GM18909 (cell line): Measurements from ENCODE around the gene COL27A1.
"Not testable (repeated sequence)": the region's sequence is repeated elsewhere in the genome, so short reads cannot be mapped to it uniquely, and the experiment has no call there.

Source experiments
- ATAC-seq: cut with Tn5 transposase; IDR thresholded peaks from one replicate; pipeline ENCODE4 v1.9.1; 2021; ENCODE audit warnings: mild to moderate bottlenecking; ENCODE audit not compliant: unreplicated experiment, poor library complexity

COL27A1 gene

DNA sequence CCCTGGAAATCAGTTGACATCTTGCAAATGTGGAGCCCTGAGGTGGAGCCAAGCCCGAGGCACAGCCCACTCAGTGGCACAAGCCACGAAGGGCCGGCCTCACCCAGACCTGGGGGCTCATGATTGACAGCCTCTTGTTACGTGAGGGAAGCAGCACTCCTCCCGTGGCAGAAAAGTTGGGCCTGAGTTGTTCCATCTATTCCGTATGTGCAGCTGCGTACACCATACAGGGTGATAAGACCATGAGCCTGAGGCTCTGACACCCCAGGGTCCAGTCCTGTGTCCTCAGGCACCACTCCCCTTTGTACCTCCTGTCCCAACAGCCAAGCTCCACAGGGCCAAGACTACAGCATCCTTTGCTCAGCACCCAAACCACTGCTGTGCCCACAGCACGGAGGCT, 172.4 kb downstream of the COL27A1 start:
- no peak for ATAC-seq

DNA sequence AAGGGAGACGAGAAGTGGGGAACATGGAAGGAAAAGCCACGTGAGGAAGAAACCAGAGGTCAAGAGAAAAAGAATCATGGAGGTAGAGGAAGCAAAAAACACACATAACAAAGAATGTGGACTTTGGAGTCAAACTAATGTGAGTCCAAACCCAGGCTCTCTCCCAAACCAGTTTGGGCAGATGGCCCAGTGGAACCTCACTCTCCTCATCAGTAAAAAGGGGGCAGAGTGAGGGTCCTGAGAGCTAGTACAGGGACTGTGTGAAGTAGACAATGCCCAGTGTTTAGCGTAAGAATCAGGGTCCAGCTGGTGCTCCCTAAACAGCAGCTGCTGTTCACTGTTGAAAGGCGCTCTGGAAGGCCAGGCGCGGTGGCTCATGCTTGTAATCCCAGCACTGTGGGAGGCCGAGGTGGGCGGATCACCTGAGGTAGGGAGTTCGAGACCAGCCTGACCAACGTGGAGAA, 173.1 kb downstream of the COL27A1 start:
- ATAC-seq = not testable (repeated sequence)

DNA sequence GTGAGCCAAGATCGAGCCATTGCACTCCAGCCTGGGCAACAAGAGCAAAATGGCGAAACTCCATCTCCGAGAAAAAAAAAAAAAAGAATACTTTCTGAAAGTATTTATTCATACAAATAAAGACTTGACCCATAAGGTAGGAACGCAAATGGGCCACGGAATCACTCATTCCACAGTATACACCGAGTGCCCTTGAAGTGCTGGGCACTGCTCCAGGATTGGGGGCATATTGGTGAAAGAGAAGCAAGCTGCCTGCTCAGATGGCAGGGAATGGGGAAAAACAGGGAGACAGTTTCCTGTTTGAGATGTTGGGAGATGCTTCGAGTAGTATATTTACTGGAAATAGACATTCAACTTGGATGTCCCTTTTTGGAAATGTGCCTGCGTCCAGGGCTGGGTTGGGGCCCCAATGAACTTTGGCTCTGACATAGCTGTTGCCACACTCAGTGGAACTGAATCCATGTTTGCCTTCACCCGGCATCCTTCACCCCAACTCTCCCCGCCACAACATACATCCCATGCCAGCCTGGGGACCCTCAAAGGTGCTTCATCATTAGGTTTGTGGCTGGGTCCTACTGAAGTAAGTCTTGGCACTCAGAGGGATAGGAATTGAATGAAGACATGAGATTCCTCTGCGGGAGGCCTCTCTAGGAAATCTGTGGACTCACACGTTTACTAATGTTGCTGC, 173.7 kb downstream of the COL27A1 start:
- ATAC-seq = not testable (repeated sequence)

DNA sequence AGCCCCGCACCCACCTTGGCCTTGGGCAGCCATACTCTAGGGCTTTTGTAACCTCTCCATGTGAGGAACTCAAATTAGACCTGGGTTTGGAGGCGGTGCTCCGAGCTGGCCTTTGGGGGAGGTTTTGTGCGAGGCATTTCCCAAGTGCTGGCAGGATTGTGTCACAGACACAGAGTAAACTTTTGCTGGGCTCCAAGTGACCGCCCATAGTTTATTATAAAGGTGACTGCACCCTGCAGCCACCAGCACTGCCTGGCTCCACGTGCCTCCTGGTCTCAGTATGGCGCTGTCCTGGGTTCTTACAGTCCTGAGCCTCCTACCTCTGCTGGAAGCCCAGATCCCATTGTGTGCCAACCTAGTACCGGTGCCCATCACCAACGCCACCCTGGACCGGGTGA, 174.3 kb downstream of the COL27A1 start, which contains the start of gene ORM2:
TSS of gene ORM2 (plus strand) at position 245 of the 398 bp plus-strand sequence. CDS start at position 281, 36 bp downstream.
- ATAC-seq = not testable (repeated sequence)

DNA sequence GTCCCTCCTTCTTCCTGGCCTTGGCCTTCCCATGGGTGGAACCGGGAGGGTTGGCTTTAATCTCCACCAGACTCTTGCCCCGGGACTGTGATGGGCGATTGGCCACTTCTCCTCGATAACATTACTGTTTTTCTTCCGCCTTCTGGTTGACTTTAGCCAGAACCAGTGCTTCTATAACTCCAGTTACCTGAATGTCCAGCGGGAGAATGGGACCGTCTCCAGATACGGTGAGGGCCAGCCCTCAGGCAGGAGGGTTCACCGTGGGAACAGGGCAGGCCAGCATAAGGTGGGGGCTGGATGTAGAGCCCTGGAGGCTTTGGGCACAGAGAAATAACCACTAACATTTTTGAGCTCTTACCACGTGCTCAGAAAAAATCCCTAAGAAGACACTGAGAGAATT, 175.3 kb downstream of the COL27A1 start:
- no peak for ATAC-seq

DNA sequence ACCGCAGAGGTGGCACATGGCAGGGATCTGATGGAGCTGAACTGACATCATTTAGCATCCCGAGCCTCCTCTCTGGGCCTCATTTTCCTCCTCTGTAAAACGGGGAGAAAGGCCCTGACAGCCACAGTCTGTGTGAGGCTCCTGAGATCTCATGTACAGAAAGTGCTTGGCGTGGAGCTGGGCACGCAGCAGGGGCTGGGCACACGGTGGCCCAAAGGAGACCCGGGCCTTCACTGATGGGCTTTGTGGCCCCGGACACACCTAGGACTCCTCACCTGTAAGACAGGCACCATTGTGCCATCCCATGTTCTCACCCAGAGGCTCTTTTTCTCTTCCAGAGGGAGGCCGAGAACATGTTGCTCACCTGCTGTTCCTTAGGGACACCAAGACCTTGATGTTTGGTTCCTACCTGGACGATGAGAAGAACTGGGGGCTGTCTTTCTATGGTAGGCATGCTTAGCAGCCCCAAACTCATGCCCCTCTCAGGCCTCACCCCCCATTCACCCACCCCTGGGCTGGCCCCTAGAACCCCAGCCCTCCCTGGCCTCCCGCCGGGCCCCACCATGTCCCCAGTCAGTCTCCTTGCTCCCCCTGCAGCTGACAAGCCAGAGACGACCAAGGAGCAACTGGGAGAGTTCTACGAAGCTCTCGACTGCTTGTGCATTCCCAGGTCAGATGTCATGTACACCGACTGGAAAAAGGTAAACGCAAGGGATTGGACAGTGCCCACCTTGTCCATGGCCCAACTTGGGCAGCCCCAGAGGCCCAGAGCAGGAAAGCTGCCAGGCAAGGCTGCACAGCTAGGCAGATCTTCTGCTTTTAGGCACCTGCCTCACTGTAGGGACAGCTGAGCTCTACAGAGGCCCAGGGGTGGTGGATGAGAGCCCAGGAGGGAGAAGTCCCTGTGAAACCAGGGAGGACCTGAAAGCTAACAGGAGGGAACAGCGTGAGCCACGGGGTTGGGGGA, 176.2 kb downstream of the COL27A1 start:
- ATAC-seq = not testable (repeated sequence)

DNA sequence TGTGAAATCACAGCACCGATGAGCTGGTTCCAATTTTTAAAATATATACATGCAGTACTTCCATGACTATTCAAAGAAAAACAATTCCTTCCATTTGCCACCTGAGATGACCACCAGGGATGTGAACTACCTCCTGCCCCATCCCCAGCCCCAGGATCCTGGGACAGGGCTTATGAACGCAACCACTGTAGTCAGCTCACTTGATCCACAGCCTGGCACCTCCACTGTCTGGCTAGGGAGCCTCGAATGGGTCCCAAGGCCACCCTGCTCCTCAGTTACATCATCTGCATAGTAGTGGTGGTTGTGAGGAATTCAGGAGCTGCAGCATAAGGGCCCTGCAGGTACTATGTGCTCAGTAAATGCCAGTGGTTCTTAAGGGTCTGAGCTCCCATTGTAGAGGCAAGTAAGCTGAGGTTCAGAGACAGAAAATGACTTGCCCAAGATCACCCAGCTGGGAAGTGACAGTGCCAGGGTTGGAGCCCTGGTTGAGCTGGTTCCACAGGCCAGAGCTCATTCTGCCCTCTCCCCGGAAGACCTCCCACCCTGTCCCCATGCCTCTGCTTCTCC, 177.2 kb downstream of the COL27A1 start:
- not testable (repeated sequence) for ATAC-seq

DNA sequence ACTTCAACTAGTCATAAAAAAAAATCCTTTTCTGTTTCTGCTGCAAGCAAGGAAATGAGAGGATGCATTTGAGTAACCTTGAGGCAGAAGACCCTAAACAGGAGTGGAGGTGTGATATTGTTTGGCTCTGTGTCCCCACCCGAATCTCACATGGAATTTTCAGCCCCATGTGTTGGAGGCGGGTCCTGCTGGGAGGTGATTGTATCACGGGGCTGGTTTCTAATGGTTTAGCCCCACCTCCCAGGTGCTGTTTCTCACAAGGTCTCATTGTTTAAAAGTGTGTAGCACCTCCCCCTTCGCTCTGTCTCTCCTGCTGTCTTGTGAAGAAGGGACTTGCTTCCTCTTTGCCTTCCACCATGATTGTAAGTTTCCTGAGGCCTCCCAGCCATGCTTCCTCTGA, 178.4 kb downstream of the COL27A1 start:
- not testable (repeated sequence) for ATAC-seq

DNA sequence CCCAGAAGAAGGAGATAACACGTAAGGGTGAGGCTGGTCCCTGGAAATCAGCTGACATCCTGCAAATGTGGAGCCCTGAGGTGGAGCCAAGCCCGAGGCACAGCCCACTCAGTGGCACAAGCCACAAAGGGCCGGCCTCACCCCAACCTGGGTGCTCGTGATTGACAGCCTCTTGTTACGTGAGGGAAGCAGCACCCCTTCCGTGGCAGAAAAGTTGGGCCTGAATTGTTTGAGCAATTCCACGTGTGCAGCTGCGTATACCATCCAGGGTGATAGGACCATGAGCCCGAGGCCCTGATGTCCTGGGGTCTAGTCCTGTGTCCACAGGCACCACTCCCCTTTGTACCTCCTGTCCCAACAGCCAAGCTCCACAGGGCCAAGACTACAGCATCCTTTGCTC, 179.2 kb downstream of the COL27A1 start:
- no peak for ATAC-seq

DNA sequence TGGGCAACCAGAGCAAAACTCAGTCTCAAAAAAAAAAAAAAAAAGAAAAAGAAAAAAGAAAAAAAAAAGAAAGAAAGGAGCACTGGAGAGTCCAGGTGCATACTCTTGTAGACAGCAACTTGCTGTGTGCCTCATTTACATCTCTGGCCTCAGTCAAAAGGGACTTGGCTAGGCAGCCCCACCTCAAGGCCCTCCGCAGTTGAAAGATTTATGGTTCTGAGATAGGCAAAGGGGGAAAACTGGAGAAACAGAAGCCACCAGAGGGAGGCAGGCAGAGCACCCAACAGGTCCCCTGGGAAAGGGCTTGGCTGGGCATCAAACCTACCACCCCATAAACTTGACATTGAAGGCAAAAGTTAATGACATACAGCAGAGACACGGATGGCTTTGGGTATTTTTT, 180.4 kb downstream of the COL27A1 start:
- no peak for ATAC-seq

DNA sequence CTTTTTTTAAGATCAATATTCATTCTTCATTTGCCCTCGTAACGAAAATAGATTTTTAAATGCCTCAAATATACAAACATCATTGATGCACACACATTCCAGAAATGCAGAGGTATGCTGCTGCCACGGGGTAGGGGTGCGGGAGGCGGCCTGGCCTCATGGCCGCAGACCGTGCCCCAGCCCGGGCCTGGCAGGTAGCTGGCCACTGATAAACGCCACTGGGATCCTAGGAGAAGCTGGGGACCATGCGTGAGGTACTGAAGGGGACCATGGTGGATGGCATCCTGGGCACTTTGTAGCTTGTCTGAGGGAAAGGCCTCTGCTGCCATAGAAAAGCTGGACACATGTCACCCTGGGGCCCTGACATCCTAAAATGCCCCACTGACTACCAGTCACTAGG, 180.8 kb downstream of the COL27A1 start:
- ATAC-seq = no peak

DNA sequence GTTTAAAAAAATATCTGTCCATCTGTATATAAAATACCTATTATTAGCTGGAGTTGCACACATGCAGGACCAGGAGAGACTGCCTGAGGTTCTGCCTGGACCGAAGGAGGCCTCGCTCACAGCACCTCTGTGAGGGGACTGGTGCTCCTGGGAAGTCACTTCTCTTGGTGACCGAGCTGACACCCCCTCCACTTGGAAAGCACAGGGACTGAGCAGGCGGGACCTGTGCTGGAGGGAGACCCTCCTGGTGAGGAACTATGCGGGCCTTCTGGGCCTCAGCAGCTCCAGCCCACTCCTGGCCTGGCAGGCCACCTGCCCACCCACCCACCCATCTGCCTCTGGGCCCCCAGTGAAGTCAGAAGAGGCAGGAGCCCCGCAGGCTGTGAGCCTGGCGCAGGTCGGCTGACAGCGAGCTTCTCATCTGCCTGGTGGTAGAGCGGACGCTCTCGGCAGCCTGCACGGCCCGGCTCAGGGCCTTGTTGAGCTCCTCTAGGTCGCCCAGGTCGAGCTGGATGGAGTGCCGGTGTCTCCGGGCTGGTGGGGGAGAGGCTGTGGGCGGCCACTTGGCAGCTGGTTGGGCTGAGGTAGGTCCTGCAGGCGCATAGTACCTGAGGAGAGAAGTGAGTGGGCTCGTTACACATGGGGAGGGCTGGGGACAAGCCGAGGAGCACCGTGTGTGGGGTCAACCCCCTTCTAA, 181.5 kb downstream of the COL27A1 start:
- no peak for ATAC-seq

DNA sequence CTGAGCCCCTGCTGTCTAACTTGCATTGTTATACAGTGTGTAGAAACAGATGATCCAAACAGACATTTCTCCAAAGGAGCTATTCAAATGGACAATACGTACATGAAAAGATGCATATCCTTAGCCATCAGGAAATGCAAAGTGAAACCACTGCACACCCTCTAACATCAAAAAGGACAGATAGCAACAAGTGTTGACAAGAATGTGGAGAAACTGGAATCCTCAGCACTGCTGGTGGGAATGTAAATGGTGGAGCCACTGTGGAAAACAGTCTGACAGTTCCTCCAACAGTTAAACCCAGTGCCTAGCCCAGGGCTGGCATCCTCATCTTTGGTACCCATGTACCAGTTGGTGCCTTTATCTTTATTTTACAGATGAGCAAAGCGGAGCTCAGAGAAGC, 182.8 kb downstream of the COL27A1 start:
- ATAC-seq = no peak

DNA sequence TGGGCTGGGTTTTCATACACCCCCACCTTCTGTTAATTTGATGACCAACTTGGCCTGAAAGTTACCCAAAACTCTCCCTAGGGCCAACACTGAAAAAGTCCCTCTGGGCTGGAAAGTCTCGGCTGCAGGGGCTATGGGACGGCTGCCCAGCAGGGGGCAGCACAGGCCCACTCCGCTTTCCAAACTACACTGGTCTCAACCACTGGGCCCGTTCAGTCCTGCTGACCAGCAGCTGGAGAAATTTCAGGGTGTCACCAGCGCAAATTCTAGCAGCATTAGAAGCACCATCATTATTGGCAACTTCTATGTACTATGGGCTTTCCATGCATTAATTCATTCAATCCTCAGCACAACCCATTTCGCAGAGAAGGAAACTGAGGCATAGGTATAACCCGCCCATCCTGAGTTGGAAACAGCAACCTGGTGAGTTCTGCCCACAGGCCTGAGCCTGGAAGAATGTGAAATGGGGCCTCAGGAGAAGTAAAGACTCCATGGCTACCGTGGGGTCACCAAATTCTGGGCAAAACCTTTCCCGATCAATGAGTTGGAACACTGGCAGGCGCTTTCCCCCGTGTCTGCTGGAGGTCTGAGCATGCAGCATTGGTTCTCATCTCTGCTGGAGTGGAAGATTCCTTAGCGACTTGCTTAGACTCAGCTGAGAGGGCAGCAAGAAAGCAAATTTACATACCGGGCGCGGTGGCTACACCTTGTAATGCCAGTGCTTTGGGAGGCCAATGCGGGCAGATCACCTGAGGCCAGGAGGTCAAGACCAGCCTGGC, 184.0 kb downstream of the COL27A1 start:
- peak; percentile 65 for ATAC-seq

DNA sequence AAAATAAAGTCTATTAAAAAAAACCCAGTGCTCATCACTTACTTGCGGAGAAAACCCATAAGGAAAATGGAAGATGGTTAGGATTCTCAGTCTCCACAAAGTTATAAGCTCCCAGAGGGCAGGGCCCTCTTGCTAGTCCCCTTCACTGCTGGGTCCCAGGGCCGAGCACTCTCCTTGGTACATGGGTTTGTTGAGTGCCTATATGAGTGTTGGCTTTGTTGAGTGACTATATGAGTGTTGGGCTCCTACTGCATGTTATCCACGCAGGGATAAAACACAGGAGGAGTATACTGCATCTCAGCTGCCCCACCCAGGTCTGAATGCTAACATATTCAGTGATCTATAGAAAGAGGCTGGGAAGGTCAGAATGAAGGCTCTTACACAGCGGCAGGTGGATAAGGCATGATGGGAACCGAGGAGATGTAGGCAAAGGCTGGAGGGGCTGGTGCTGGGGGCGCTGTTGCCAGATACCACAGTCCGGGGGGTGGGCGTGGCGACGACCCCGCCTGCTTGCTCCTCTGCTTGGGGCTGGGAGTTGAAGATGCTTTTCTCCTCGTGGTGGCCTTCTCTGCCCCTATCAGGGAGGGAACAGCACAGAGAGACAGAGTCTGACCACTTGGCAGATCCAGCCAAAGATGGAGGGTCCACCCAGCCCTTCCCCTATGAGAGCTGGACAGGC, 186.0 kb downstream of the COL27A1 start:
- no peak for ATAC-seq

DNA sequence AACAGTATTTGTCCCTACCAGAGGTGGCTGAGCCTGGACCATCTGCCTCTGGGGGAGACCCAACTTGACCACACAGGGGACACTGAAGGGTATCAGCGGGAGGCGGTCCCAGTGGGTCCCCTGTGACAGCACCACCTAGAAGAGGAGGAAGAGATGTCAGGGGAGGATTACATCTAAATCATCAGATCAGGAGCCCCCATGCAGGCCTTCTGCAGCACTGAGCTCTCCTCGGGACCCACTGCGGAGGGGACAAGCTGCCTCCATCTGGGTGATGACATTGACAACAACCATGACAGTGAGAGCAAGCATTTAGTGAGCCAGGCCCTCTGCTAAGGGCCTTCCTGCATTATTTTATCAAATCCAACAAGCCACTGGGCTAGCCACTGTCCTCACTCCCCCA, 186.7 kb downstream of the COL27A1 start:
- ATAC-seq = no peak

DNA sequence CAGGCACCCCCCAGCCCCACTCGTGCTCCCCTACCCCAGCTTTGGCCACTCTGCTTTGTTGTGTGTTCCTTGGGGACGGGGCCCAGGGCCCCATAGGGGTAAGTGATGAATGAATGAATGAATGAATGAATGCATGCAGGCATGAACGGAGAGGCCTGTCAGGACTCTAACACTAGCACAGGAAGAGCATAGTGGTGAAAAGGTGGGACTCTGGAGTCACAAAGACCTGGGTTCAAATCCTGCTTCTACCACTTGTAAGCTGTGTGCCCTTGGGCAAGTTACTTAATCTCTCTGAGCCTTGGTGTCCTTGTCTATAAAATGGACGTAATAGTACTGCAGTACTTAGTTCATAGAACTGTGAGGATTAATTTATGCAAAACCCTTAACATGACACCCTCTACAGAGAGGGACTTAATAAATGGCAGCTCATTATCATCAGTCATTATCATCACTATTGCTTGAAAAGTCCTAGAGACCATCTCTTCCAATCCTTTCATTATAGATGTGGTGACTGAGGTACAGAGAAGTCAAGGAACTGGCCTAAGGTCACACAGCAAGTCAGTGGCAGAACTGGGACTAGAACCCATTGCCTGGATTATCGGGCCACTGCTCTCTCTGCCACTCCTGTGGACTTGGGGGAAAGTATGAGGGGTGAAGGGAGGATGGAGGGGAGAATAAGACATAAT, 187.6 kb downstream of the COL27A1 start:
- no peak for ATAC-seq

DNA sequence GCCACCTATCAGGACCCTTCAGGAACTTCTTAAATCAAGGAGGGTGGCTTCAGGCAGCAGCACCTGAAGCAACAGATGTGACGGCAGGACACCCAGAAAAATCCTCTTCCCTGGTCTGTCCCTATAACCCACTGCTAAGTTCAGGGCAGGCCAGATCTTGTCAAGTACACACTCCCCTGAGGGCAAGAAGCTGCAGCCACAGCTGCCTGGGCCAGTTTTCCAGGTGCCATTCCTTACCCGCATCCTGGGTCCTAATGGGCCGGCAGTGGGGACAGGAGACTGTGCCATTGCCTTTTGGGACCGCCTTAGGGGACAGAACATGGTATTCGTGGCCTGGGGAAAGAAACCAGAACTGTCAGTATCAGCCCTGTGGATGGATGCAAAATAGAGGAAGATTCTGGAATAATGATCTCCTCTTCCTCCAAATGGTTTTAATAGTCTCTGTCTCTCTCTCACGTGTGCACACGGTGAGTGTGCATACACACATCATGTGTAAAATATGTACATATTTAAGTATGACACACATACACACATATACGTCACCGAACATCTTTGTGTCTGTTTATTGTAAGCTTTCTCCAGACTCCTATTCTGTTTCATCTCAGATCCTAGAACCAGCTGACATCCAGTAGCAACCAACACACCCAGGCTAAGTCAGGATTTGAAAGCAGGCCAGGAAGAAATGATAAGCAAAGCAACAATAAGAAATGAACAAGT, 188.3 kb downstream of the COL27A1 start:
- no peak for ATAC-seq
